KOPT-K1 (cell line): Measurements from ENCODE around the gene C13orf42.

Experiments used
- H3K27ac ChIP-seq: fragments of 200-600 bp; sonication (generic); 2 replicates; pipeline ENCODE4 v1.5.1; 2016; ENCODE audit warnings: antibody characterized with exemption, mild to moderate bottlenecking, low read depth, low read length; ENCODE audit not compliant: poor library complexity, severe bottlenecking
- H3K36me3 ChIP-seq: fragments of 200-600 bp; sonication (generic); 2 replicates; pipeline ENCODE4 v1.5.1; 2017; ENCODE audit warnings: antibody characterized with exemption, mild to moderate bottlenecking, low read length, moderate library complexity; ENCODE audit not compliant: insufficient read depth
- H3K9me3 ChIP-seq: fragments of 200-600 bp; sonication (generic); 2 replicates; pipeline ENCODE4 v1.5.1; 2017; ENCODE audit warnings: antibody characterized with exemption, low read length, mild to moderate bottlenecking; ENCODE audit not compliant: insufficient read depth, poor library complexity, severe bottlenecking

The C13orf42 gene

DNA sequence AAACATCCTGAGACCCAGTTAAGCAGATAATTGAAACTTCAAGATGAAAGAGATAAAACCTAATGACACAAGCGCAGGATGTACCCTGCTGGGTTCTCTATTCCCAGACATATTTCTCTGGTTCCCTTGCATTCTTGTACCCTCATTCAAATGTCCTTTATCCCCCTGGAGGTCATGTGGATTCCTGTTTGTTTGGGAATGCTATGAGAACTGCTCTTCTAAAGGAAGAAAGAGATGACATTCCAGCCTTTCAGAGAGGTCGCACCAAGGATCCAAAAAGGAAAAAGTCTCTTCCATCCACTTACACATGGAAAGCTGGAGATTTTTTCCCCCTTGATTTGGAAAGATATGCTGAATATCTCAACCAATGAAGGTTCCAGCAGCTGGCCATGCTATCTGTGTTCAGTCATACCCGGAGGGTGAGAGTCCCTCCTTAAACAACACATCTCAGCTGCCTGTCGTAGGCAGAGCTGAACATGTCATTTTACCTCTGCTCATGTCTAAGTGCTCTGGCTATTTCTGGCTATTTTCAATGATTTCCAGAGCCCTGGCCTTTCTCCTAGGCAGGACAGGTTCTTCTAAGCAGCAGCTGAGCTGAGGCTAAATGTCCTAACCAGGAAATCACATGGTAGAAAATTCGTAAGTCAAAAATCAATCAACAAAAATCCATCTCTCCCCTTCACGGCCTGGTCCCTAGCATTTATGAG lies 52.5 kb downstream of the C13orf42 start:
- H3K9me3 ChIP-seq = no peaks in the 10 kb centered on the region
- no peaks in the 10 kb centered on the region for H3K36me3 ChIP-seq
- no peak overlapping the region for H3K27ac ChIP-seq

DNA sequence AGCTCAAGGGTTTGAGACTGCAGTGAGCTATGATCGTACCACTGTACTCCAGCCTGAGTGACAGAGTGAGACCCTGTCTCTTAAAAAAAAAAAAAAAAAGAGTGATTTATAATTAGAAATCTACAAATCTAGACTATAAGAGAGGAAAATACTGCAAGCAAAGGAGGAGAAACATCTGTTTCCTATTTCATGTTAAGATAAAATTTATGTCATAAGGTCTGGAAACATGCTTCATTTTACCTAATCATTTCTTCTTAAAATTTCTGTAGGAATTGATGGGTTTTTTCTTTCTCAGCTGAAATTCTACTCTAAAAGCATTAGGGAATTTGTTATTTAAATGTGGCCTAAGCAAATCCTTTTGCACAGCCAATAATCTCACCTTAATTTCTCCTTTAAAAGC lies 53.2 kb downstream of the C13orf42 start:
- H3K27ac ChIP-seq = no peak overlapping the region
- no peaks in the 10 kb centered on the region for H3K36me3 ChIP-seq
- H3K9me3 ChIP-seq = no peaks in the 10 kb centered on the region

DNA sequence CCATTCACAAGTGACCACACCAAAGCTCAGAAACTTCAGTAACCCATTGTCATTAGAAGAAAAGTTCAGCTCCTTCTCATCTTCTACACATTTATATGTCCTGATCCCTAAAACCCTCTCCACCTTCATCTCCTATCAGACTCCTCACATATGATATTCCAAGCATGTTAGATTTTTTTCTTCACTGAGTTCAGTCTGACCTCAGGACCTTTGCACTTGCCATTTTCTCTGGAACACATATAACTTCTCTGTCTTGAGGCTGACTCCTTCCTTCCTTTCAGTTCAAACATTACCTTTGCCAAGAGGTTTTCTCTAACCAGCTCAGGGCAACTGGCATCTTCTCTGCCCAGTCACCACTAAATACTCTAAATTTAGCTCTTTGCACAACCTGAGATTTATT lies 54.1 kb downstream of the C13orf42 start:
- Histone ChIP-seq H3K9me3 (no peaks in the 10 kb centered on the region), H3K27ac (no peak overlapping the region), H3K36me3 (no peaks in the 10 kb centered on the region)

DNA sequence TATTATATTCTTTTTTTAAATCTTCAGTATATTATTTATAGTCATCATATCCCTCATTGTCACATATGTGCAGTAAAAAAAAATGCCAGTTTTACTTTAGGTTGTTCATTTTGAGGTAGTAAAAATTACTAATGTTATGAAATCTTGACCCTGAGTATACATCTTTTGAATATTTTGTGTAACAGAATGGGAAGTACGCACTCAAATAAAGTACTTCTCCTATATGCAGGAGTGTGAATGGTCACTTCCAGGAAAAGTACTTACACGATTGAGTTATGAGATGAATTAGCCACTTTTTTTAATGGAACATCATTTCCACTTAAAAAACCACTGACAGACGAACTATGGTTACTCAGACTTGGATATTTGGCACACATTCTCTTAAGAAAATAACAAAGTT lies 58.5 kb downstream of the C13orf42 start:
- Histone ChIP-seq H3K36me3 (no peaks in the 10 kb centered on the region), H3K27ac (no peak overlapping the region), H3K9me3 (no peaks in the 10 kb centered on the region)

DNA sequence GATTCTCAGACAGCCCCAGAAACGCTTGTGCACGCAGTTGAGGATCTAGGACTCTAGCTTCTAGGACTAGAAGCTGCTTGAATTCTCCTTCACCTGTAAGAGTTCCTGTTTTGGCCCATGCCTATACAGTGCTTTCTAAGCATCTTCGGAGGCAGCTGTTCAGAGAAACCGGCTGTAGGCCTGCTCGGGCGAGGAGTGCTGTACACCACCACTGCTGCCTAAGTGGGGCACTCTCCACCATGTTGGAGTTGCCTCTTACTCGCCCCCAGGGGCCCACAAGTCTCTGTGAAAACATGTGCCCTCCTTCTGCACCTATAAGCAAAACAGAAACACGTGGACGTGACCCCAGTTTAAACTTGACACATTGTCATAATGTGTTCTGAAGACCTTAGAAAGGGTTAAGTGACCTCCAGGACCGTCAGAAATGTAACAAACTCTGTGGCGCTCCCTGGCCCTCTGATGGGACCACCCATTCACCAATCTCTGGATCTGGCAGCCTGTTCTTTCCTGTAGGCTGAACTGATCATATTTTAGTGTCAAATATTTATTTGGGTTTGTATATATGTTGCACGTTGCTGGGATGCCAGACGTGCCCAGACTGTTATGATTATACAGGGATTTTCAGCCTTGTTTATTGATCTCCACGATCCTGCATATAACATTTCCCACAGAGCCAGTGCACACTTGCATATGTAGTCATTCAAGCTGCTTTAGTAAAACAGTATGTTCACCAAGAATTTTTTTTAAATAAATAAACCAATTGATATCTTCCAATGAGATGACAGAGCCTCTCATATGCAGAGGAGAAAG lies 60.8 kb downstream of the C13orf42 start:
- Histone ChIP-seq H3K27ac (no peak overlapping the region), H3K9me3 (no peaks in the 10 kb centered on the region), H3K36me3 (no peaks in the 10 kb centered on the region)

DNA sequence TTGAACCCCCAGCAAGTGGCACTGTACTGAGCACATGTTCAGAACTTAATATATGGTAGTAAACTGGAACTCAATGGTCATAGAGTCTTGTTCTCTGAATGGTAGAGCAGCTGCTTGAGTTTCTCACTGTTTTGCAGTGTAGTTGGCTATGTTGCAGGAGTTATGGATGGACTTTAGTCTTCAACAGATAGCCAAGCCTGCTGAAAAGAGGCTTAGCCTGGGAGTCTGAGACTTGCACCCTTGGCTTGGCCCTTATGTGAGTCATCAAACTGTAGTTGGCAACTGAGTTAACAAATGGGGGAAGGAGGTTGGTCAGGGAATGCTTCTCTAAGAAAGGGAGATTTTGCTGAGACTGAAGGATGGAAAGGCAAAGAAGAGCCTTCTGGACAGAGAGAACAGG lies 62.5 kb downstream of the C13orf42 start:
- H3K36me3 ChIP-seq = no peaks in the 10 kb centered on the region
- H3K9me3 ChIP-seq = no peaks in the 10 kb centered on the region

DNA sequence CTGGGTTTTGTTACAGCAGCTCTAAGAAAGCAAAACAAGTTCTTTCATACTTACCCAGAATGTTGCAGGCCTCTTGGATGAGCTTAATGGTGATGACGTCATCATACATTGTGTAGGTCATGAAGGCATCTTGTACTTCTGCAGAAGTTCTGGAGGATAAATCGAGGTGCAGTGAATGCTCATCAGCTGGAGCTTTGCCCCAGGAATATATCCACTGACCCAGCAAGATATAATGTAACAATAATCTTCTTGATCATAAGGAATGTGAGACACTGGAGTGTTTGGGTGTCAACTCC lies 63.0 kb downstream of the C13orf42 start:
- Histone ChIP-seq H3K36me3 (no peaks in the 10 kb centered on the region), H3K27ac (no peak overlapping the region), H3K9me3 (no peaks in the 10 kb centered on the region)

More for the DNA sequence above, 62.5 kb downstream of the C13orf42 start:
- no peak overlapping the region for H3K27ac ChIP-seq

DNA sequence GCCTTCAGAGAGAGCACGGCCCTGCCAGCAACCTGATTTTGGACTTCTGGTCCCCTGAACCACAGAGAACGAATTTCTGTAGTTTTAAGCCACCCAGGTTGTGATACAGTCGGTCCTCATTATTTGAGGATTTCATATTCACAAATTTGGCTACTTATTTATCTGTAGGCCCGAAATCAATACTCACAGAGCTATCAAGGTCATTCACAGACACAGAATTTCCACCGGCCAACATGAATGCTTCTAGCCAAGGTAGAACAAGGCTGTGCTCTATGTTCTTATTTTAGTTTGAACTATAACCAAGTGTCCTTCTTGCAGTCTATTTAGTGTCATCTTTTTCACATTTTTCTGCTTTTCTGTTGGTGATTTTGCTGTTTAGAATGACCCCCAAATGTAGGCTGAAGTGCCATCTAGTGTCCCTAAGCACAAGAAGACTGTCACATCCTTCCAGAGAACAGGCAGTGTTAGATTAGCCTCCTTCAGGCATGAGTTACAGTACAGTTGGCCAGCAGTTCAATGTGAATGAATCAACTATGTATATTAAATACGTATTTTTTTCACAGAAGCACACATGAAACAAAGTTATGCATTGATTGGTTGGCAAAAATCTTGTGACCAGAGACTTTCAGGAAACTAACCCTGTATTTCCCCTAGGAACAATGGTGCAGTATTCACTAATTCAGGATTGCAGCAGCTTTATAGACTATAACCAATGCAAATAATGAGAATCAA lies 63.5 kb downstream of the C13orf42 start:
- Histone ChIP-seq H3K9me3 (no peaks in the 10 kb centered on the region), H3K27ac (no peak overlapping the region), H3K36me3 (no peaks in the 10 kb centered on the region)

DNA sequence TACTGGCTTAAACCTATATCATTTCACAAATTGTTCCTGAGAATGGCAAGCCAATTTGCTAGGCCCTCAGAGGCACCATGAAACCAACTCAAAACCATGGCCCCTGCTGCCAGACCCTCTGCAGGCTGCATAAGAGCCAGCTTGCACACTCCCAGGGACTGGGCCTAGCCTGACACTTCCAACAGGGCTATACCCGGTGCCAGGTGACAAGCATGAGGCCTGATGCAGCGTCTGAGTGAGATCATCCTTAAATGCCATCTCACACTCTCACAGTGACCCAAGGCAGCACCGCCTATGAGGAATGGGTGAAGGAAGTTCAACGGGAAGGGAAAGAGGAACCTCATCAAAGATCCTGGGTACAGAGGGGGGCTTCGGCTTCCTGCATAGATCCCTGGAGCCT lies 65.6 kb downstream of the C13orf42 start:
- Histone ChIP-seq H3K36me3 (no peaks in the 10 kb centered on the region), H3K27ac (no peak overlapping the region)

DNA sequence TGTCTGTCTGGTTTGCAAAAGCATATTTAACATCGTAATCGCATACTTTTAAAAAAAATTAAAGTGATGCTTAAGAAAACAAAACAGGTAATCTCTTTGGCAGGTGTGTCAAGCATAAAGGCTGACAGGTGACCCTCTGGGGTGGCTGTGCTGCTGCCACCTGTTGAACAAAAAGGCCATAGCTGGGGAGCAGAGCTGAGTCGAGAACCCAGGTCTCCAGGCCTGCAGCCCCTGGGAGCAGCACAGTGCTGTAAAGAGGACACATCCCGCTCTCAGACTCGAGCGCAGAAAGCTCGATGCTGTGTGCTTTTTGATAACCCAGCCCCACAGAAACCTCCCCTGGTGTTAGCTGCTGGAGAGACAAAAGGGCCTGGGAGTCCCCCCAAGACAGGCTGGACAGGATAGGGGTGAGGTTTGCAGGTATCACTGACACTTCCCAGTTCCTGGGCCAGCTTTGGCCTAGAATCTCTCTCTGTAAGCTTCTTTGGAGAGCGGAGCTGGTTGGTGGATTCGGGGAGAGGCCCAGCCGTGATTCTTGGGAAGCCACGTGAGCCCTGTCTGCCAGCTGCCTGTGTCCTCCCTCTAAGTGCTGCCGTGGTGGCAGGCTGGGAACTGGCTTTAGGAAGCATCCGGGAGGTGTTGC lies 66.9 kb downstream of the C13orf42 start:
- Histone ChIP-seq H3K27ac (no peak overlapping the region), H3K36me3 (no peaks in the 10 kb centered on the region), H3K9me3 (no peaks in the 10 kb centered on the region)

More for the DNA sequence above, 65.6 kb downstream of the C13orf42 start:
- no peaks in the 10 kb centered on the region for H3K9me3 ChIP-seq

DNA sequence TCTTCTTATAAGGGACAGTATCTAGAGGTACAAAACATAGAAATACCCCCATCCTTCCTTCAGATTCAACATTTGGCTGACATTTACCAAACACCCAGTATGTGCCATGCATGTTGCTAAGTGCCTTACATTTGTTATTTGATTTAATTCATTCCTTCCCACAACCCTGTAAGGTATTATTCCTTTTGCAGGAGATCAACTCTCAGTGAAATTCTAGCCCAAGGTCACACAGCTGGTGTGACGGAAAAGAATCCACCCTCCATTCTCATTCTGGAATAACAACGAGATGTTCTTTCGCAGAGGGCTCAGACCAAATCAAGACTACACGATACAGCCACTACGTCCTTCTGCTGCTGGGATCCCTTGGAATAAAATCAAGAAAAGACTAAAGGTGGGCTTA lies 67.8 kb downstream of the C13orf42 start:
- no peak overlapping the region for H3K27ac ChIP-seq
- no peaks in the 10 kb centered on the region for H3K36me3 ChIP-seq
- H3K9me3 ChIP-seq = no peaks in the 10 kb centered on the region

DNA sequence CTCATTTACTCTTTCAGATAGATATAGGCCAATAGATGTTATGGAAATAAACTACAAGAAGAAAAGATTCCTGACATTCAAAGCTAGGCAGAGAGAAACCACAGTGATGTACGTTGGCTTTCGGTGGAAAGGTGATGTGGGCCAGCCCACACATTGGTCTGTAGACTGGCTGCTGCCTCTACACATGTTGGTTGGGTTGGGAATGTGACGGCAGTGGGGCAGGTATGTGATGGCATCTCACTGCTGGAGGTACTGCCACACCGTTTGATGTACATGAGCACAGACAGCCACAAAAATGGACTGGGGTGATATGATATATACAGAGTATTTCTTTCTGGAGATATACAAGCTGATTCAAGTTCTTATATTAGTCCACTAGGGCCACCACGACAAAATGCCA lies 69.4 kb downstream of the C13orf42 start:
- no peaks in the 10 kb centered on the region for H3K36me3 ChIP-seq
- H3K9me3 ChIP-seq = no peaks in the 10 kb centered on the region
- no peak overlapping the region for H3K27ac ChIP-seq

DNA sequence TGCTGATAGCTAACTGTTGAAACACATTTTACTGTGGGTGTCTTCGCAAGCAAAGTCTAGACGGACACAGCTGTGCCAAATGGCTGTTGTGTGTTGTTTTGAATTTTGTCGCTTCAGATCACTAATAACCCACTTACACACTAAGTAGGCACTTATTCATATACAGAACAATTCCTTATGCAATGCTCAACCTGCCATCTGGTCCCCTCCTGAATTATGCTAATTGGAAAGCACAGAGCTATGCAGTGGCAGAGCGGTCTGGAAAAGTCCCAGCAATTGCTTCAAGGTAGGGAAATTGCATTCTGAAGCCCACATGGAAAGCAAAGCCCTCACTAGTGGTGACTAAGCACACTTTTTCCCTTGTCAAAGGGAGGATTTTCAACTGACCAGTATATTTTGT lies 69.9 kb downstream of the C13orf42 start:
- H3K9me3 ChIP-seq = no peaks in the 10 kb centered on the region
- H3K36me3 ChIP-seq = no peaks in the 10 kb centered on the region
- H3K27ac ChIP-seq = no peak overlapping the region

DNA sequence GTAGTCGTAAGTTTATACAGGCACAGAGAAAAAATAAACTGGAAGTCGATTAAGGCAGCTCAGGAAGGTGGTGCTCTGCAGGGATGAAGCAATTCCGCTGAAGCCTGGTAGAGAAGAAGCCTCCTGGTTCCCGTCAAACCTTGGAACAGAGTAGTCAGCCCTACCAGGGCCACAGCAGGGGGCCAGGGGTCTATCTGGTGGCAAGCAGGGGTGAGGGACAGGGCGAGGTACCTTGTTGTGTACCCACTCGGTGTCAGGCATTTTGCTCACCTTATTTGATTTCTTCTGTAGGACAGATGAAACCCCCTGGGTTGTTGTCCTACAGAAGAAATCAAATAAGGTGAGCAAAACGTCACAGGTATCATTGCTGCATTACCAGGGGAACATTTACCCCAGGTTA lies 70.6 kb downstream of the C13orf42 start:
- Histone ChIP-seq H3K27ac (no peak overlapping the region), H3K36me3 (no peaks in the 10 kb centered on the region), H3K9me3 (no peaks in the 10 kb centered on the region)

DNA sequence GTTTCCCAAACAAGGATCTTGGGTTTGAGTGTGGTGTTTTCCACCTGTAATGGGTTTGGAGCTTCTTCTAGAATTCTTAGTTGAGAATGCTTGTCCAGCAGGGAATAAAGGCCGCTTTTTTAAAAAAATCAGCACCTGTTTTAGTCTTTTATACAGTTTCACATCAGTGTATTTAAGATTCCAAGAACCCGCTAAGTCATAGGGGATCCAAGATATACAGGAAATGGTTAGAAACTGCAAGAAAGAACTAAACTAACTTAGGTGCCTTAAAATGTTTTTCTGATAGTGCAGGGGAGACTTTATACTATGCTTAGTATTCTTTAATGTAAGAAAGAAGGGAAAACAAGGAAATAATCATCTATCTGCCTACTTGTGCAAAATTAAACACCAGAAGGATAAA lies 74.7 kb downstream of the C13orf42 start:
- H3K27ac ChIP-seq = no peak overlapping the region
- H3K9me3 ChIP-seq = no peaks in the 10 kb centered on the region
- no peaks in the 10 kb centered on the region for H3K36me3 ChIP-seq
